Tibial nerve (tissue), 4 donors: ENCODE results near the gene SV2A. TPM values are rescaled to one million over a fixed set of nuclear protein-coding genes. Genes with fewer than 3 reads are reported as not detected.

Experiments
- DNase-seq, 2 donors: peaks; one replicate each; pipeline ENCODE4 v3.0.0-alpha.2; 2019; ENCODE audit warnings: low spot score in 2 of 2
- H3K27ac ChIP-seq, 4 donors: fragments of 200-600 bp; sonication (generic) in 3 of 4; one replicate each; pipeline ENCODE4 v1.5.1; 2017 to 2019; ENCODE audit warnings: mild to moderate bottlenecking in 1 of 4
- H3K27me3 ChIP-seq, 2 donors: fragments of 200-600 bp; sonication (generic) in 1 of 2; one replicate each; pipeline versions ENCODE4 v1.5.1 to v1.6.0; 2017 to 2019
- H3K36me3 ChIP-seq, 3 donors: fragments of 200-600 bp; sonication (generic); one replicate each; pipeline ENCODE4 v1.5.1; 2018 to 2019
- H3K4me1 ChIP-seq, 4 donors: fragments of 200-600 bp; sonication (generic) in 3 of 4; one replicate each; pipeline ENCODE4 v1.5.1; 2017 to 2019
- H3K4me3 ChIP-seq, 4 donors: fragments of 200-600 bp; sonication (generic) in 3 of 4; one replicate each; pipeline ENCODE4 v1.5.1; 2017 to 2019; ENCODE audit warnings: mild to moderate bottlenecking in 1 of 4, moderate library complexity in 1 of 4
- H3K9me3 ChIP-seq, 4 donors: fragments of 200-600 bp; sonication (generic) in 3 of 4; one replicate each; pipeline ENCODE4 v1.5.1; 2017 to 2019
- CTCF ChIP-seq, 5 experiments: fragments of 200-600 bp in 3 of 5; fragments of 450-650 bp in 2 of 5; sonication (generic) in 3 of 5; IDR thresholded peaks; one replicate each; pipeline ENCODE4 v1.5.1; 2016 to 2019; ENCODE audit warnings: antibody characterized with exemption in 5 of 5, mild to moderate bottlenecking in 3 of 5, moderate library complexity in 2 of 5
- EP300 ChIP-seq, 2 donors: sonication (generic); formaldehyde crosslinking; IDR thresholded peaks; one replicate each; pipeline ENCODE4 v1.6.1; 2017; ENCODE audit warnings: antibody characterized with exemption in 2 of 2, mild to moderate bottlenecking in 1 of 2
- POLR2A ChIP-seq, 2 donors: fragments of 450-650 bp; IDR thresholded peaks; one replicate each; pipeline ENCODE4 v1.6.1; 2017; ENCODE audit warnings: antibody characterized with exemption in 2 of 2, mild to moderate bottlenecking in 2 of 2, moderate library complexity in 2 of 2
- WGBS, 2 donors: methylation state at CpG; one replicate each; pipeline ENCODE4 v1.1.5; 2018; 5-methylcytosine and 5-hydroxymethylcytosine counted together
- total RNA-seq, 4 donors: library from RNA; depleted of rRNA; stranded (reverse); fragments of >200 nt; gene quantifications; one replicate each; pipeline ENCODE4 v1.1.0, GENCODE V29; 2016

SV2A gene
- total RNA-seq, 4 donors from 2014 or later = 0.66 to 2.7 (median 1.8) TPM

- H3K4me3 ChIP-seq = no peak overlapping the region
- no peak for TF ChIP-seq POLR2A (IDR thresholded peaks at IDR 0.05)
- no peak for TF ChIP-seq CTCF (IDR thresholded peaks at IDR 0.05)
- no peak for TF ChIP-seq EP300 (IDR thresholded peaks at IDR 0.05)
- H3K27ac ChIP-seq = no peak overlapping the region
- WGBS, 2 donors = 76 to 80% methylated on average over 11 of the region's 11 CpGs
- H3K9me3 ChIP-seq = no peaks in the 10 kb centered on the region
- H3K36me3 ChIP-seq = no peaks in the 10 kb centered on the region
- H3K27me3 ChIP-seq = peaks cover 0 to 20% of the 10 kb centered on the region in 2 donors
- no peak for DNase-seq
- peaks cover 0 to 9% (median 4%) of the 10 kb centered on the region in 4 donors for H3K4me1 ChIP-seq
Observed at GRCh38 chr1:149915429-149916192, 2.0 kb downstream of the SV2A start.

GRCh38 chr1:149914545-149914944, 3.1 kb downstream of the SV2A start:
- TF ChIP-seq EP300 (IDR thresholded peaks at IDR 0.05) (no peak), POLR2A (IDR thresholded peaks at IDR 0.05) (no peak), CTCF (IDR thresholded peaks at IDR 0.05) (no peak)
- WGBS, 2 donors = 86 to 89% methylated on average over 1 of the region's 1 CpG
- Histone ChIP-seq H3K27me3 (peaks cover 0 to 20% of the 10 kb centered on the region in 2 donors), H3K4me1 (peaks cover 0 to 9% (median 4%) of the 10 kb centered on the region in 4 donors), H3K4me3 (no peak overlapping the region), H3K27ac (no peak overlapping the region), H3K36me3 (no peaks in the 10 kb centered on the region), H3K9me3 (no peaks in the 10 kb centered on the region)
- no peak for DNase-seq

- Histone ChIP-seq H3K36me3 (no peaks in the 10 kb centered on the region), H3K9me3 (no peaks in the 10 kb centered on the region), H3K4me3 (no peak overlapping the region), H3K27me3 (no peaks in the 10 kb centered on the region), H3K27ac (no peak overlapping the region), H3K4me1 (no peaks in the 10 kb centered on the region)
- no peak for DNase-seq
- WGBS, 2 donors = 88 to 91% methylated on average over 10 of the region's 10 CpGs
- TF ChIP-seq POLR2A (IDR thresholded peaks at IDR 0.05) (no peak), CTCF (IDR thresholded peaks at IDR 0.05) (no peak), EP300 (IDR thresholded peaks at IDR 0.05) (no peak)
Observed at GRCh38 chr1:149906570-149907075, 11.0 kb downstream of the SV2A start.

DNA sequence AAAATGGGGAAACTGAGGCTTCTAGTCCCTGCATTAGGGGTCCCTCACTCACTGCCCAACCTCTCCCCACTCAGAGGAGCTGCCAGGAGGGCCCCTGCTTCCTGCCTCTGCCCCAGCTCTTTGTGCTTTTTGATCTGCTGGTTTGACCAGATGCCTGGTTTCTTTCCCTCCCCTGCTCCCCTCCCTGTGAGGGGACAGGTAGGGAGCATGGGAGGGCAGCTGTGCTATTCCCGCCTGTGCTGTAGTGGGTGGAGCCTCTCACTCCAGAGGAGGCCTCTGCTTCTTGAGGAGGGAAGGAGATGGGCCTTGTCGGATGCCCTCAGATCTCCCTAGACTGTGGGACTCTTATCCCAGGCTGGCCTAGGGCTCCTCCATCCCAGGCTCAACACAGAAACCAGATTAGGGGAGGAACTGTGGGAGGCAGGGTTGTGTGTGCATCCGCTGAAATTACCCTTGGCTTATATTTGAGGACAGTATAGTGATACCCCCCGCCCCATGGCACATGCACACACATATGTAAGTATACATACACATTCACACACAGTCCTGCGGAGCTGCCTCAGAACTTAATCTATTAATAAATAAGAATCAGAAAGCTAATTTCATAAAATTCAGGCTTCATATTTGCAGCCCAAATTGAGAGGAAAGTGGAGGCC, 13.7 kb downstream of the SV2A start:
- DNase-seq = no peak
- Histone ChIP-seq H3K4me3 (no peak overlapping the region), H3K36me3 (no peaks in the 10 kb centered on the region), H3K27me3 (no peaks in the 10 kb centered on the region), H3K4me1 (peaks cover 0 to 12% (median 2%) of the 10 kb centered on the region in 4 donors), H3K27ac (no peak overlapping the region), H3K9me3 (no peaks in the 10 kb centered on the region)
- WGBS, 2 donors = 79 to 91% methylated on average over 5 of the region's 5 CpGs
- TF ChIP-seq CTCF (IDR thresholded peaks at IDR 0.05) (no peak), POLR2A (IDR thresholded peaks at IDR 0.05) (no peak), EP300 (IDR thresholded peaks at IDR 0.05) (no peak)
